Mucosa of rectum (tissue), 2 donors: ENCODE data around the gene TRIM51G.
"Not testable (repeated sequence)": the region's sequence is repeated elsewhere in the genome, so short reads cannot be mapped to it uniquely, and the experiment has no call there.

Experiments
- H3K27ac ChIP-seq, 2 donors: one replicate each; pipeline ENCODE4 v1.7.0; 2013; ENCODE audit warnings: inconsistent platforms in 2 of 2, low read depth in 2 of 2, low read length in 2 of 2
- H3K27me3 ChIP-seq, 2 donors: one replicate each; pipeline ENCODE4 v1.7.0; 2013; ENCODE audit warnings: low read length in 2 of 2; ENCODE audit not compliant: control insufficient read depth in 2 of 2, insufficient read depth in 2 of 2
- H3K36me3 ChIP-seq, 2 donors: one replicate each; pipeline ENCODE4 v1.7.0; 2013; ENCODE audit warnings: low read length in 2 of 2; ENCODE audit not compliant: control insufficient read depth in 2 of 2, insufficient read depth in 2 of 2
- H3K4me1 ChIP-seq, 2 donors: one replicate each; pipeline ENCODE4 v1.7.0; 2013; ENCODE audit warnings: low read length in 2 of 2, mild to moderate bottlenecking in 1 of 2; ENCODE audit not compliant: control insufficient read depth in 2 of 2, insufficient read depth in 2 of 2
- H3K4me3 ChIP-seq, 2 donors: one replicate each; pipeline ENCODE4 v1.7.0; 2013; ENCODE audit warnings: low read length in 2 of 2
- H3K9ac ChIP-seq, 2 donors: one replicate each; pipeline ENCODE4 v1.7.0; 2013; ENCODE audit warnings: low read length in 2 of 2, low read depth in 1 of 2, mild to moderate bottlenecking in 1 of 2
- H3K9me3 ChIP-seq, 2 donors: one replicate each; pipeline ENCODE4 v1.7.0; 2013; ENCODE audit warnings: low read length in 2 of 2; ENCODE audit not compliant: control insufficient read depth in 2 of 2
- donor health status: healthy.
- donor health status: Normal muscosa, but diverticular disease.

The TRIM51G gene

GRCh38 chr11:48983785-48984184 is at the start of gene TRIM51G:
Gene TRIM51G (minus strand): TSS chr11:48983885. CDS start chr11:48981695, 2,190 bp downstream.
- not testable (repeated sequence) for H3K27ac ChIP-seq, H3K9me3 ChIP-seq, H3K27me3 ChIP-seq, H3K4me3 ChIP-seq, H3K4me1 ChIP-seq, H3K36me3 ChIP-seq, H3K9ac ChIP-seq

GRCh38 chr11:49028523-49028922 is 44.8 kb upstream of the TRIM51G start, which contains the start of gene TRIM49B:
Gene TRIM49B (plus strand): TSS chr11:49028823. CDS start chr11:49031600, 2,777 bp downstream.
- not testable (repeated sequence) for H3K4me3 ChIP-seq, H3K36me3 ChIP-seq, H3K9ac ChIP-seq, H3K27ac ChIP-seq, H3K27me3 ChIP-seq, H3K9me3 ChIP-seq, H3K4me1 ChIP-seq

GRCh38 chr11:48968592-48968991 is 15.1 kb downstream of the TRIM51G start:
- not testable (repeated sequence) for H3K27me3 ChIP-seq, H3K4me1 ChIP-seq, H3K27ac ChIP-seq, H3K9ac ChIP-seq, H3K4me3 ChIP-seq, H3K36me3 ChIP-seq, H3K9me3 ChIP-seq

- not testable (repeated sequence) for H3K4me3 ChIP-seq, H3K9me3 ChIP-seq, H3K27ac ChIP-seq, H3K36me3 ChIP-seq, H3K4me1 ChIP-seq, H3K27me3 ChIP-seq, H3K9ac ChIP-seq
Measured at GRCh38 chr11:48955315-48956049, 28.2 kb downstream of the TRIM51G start.

GRCh38 chr11:48945796-48946195 is 37.9 kb downstream of the TRIM51G start:
- H3K27ac ChIP-seq, H3K9me3 ChIP-seq, H3K9ac ChIP-seq, H3K4me1 ChIP-seq, H3K27me3 ChIP-seq, H3K4me3 ChIP-seq, H3K36me3 ChIP-seq: not testable (repeated sequence)
